Retinal pigment epithelial cell (primary cell): ENCODE results near the gene FAAH2.
"Not testable (repeated sequence)": the region's sequence is repeated elsewhere in the genome, so short reads cannot be mapped to it uniquely, and the experiment has no call there.

Experiments
- DNase-seq: peaks from one replicate; pipeline ENCODE4 v3.0.0-alpha.2; 2010; ENCODE audit warnings: low read depth
- H3K4me3 ChIP-seq: 2 replicates; pipeline ENCODE4 v1.5.1; 2011; ENCODE audit warnings: mild to moderate bottlenecking, low read length, control low read depth, moderate library complexity
- CTCF ChIP-seq: conservative IDR thresholded peaks from 2 replicates; pipeline ENCODE4 v1.5.1; 2011; ENCODE audit warnings: low read depth, low read length, control low read depth, inconsistent platforms

FAAH2 gene

GRCh38 chrX:57267308-57267707 lies 19.2 kb upstream of the FAAH2 start:
- no peak overlapping the region for H3K4me3 ChIP-seq
- no peak for TF ChIP-seq CTCF
- DNase-seq, result no peak

GRCh38 chrX:57270980-57271379 lies 15.5 kb upstream of the FAAH2 start:
- TF ChIP-seq CTCF, result no peak
- DNase-seq, result no peak
- no peak overlapping the region for H3K4me3 ChIP-seq

GRCh38 chrX:57282568-57282967 lies 3.9 kb upstream of the FAAH2 start:
- DNase-seq, result no peak
- TF ChIP-seq CTCF, result no peak
- H3K4me3 ChIP-seq, result no peak overlapping the region

- no peak overlapping the region for H3K4me3 ChIP-seq
- DNase-seq, result no peak
- no peak for TF ChIP-seq CTCF
Observed at GRCh38 chrX:57285001-57285400, 1.5 kb upstream of the FAAH2 start.

GRCh38 chrX:57289089-57289488 lies 2.6 kb downstream of the FAAH2 start:
- no peak for DNase-seq
- H3K4me3 ChIP-seq, result no peak overlapping the region
- no peak for TF ChIP-seq CTCF

GRCh38 chrX:57294961-57295360 lies 8.5 kb downstream of the FAAH2 start:
- DNase-seq, result no peak
- TF ChIP-seq CTCF, result no peak
- no peak overlapping the region for H3K4me3 ChIP-seq

GRCh38 chrX:57295679-57296078 lies 9.2 kb downstream of the FAAH2 start:
- not testable (repeated sequence) for DNase-seq, H3K4me3 ChIP-seq
